ENCODE results near the gene PEX13.
"Not testable (repeated sequence)": the region's sequence is repeated elsewhere in the genome, so short reads cannot be mapped to it uniquely, and the experiment has no call there.

DNA sequence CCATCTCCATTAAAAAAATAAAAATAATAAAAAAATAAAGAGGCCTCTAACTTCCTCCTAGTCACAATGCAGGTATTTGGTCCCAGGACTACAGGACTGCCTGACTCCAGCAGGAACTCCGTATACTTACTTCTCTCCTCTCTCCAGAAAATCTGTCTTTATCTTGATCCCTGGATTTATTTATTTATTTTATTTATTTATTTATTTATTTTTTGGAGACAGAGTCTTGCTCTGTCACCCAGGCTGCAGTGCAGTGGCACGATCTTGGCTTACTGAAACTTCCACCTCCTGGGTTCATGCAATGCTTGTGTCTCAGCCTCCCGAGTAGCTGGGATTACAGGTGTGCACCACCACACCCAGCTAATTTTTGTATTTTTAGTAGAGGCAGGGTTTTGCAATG lies 35.5 kb upstream of the PEX13 start:
- TF ChIP-seq, protein P1, sequence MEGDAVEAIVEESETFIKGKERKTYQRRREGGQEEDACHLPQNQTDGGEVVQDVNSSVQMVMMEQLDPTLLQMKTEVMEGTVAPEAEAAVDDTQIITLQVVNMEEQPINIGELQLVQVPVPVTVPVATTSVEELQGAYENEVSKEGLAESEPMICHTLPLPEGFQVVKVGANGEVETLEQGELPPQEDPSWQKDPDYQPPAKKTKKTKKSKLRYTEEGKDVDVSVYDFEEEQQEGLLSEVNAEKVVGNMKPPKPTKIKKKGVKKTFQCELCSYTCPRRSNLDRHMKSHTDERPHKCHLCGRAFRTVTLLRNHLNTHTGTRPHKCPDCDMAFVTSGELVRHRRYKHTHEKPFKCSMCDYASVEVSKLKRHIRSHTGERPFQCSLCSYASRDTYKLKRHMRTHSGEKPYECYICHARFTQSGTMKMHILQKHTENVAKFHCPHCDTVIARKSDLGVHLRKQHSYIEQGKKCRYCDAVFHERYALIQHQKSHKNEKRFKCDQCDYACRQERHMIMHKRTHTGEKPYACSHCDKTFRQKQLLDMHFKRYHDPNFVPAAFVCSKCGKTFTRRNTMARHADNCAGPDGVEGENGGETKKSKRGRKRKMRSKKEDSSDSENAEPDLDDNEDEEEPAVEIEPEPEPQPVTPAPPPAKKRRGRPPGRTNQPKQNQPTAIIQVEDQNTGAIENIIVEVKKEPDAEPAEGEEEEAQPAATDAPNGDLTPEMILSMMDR (IDR thresholded peaks at IDR 0.05), result not testable (repeated sequence)
- not testable (repeated sequence) for TF ChIP-seq POLR2A (IDR thresholded peaks at IDR 0.05)
